Activated naive CD4-positive, alpha-beta T cell treated with anti-CD3 and anti-CD28 coated beads, Interleukin-2, amount 50 U/mL, for 16 hours (primary cell): ENCODE measurements around the gene LCNL1.

ENCODE experiments used
- DNase-seq: peaks from one replicate; pipeline ENCODE4 v3.0.0-alpha.2; 2020

The LCNL1 gene

DNA sequence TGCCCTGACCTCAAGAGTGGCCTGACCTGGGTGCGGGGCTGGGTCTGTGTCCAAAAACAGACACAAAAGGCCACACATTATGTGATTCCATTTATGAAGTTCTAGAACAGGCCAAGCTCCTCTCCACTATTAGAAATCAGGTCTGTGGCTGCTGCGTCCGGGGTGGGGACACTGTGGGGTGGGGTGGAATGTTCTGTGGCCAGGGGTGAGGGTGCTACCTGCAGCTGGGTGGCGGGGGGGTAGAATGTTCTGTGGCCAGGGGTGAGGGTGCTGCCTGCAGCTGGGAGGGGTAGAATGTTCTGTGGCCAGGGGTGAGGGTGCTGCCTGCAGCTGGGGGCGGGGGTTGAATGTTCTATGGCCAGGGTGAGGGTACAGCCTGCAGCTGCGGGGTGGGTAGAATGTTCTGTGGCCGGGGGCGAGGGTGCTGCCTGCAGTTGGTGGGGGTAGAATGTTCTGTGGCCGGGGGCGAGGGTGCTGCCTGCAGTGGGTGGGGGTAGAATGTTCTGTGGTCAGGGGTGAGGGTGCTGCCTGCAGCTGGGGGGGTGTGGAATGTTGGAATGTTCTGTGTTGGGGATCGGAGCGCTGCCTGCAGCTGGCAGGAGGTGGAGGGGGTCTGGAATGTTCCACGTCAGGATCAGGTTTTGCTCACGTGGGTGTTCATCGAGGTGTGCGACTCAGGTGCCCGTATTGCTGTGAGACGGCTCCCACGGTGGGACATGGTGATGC lies 22.4 kb upstream of the LCNL1 start:
- no peak for DNase-seq

DNA sequence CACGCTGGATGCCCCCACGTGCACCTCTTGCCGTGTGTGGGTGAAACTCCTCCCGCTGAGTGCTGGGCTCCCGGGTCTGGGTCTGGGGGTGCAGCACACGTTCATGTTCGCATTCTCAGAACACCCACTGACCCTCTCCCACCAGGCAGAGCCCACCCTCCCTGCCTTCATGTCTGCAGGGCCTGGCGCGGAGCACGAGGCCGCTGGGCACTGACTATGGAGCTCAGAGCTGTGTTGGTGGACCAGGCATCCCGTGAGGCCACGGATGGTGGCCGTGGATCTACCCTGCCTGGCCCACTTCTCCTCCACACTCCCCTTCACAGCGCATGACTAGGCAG lies 21.9 kb upstream of the LCNL1 start:
- DNase-seq = no peak

DNA sequence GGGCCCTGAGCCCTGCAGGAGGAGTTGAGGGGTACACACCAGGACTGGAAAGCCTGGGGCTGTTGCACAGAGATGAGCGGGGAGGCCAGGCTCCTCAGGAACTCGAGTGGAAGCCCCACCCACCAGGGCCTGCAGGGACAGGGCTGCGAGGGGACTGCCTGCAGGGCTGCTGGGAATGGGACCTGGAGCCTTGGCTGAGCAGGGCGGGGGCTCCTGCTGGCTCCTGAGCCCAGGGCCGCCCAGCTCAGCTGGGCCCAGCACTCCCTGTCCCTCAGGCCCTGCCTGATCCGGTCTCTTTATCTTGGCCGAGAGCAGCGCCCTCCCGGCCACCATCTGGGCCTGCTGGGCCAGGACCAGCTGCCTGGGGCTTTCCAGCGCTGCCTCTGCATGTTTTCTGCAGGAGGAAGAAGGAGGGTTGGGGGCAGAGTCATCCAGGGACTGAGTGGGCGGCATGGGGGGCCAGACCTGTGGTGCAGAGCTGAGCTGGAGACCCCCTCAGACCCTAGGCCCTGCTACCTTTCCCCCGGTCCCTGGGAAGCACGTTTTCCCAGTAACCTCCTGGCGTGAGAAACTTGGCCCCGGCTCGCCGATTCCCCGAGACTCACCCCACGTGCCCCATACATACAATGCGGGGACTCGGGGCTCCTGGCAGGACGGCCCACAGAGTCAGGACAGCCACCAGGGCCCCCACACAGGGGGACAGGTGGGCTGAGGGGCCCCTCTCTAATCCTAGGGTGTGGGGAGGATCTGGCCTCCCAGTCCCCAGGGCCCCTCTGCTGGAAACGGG lies 21.3 kb upstream of the LCNL1 start:
- DNase-seq = no peak

DNA sequence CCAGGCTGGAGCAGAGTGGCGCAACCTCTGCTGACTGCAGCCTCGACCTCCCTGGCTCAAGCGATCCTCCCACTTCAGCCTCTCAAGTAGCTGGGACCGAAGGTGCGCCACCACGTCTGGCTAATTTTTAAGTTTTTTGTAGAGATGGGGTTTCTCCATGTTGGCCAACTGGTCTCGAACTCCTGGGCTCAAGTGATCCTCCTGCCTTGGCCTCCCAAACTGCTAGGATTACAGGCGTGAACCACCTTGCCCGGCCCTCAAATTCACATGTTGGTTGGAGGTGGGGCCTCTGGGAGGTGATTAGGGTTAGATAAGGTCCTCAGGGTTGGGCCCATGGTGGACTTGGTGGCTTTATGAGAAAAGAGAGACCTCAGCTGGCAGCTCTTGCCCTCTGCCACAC lies 20.6 kb upstream of the LCNL1 start:
- DNase-seq = no peak

DNA sequence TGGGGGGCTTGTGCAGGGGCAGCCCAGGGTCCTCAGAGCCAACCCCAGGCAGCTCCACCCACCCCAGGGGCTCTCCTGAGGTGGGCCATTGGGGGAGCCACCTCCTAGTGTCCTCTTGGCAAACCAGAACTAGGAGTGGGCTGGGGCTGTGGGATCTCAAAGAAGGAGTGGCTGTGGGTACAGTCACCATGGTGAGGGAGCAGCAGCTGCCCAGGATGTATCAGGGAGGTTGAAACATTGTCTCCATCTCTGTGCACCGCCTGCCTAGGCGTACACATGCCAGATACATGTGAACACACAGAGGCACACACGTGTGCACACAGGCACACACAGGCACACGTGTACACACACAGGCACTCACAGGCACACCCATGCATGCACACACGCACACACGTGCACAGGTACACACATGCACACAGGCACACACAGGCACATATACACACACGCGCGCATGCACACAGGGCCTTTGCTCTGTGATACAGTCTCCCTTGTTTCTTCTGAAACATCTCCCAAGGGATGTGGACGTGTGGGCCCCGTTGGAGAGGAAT lies 20.0 kb upstream of the LCNL1 start:
- DNase-seq = no peak

DNA sequence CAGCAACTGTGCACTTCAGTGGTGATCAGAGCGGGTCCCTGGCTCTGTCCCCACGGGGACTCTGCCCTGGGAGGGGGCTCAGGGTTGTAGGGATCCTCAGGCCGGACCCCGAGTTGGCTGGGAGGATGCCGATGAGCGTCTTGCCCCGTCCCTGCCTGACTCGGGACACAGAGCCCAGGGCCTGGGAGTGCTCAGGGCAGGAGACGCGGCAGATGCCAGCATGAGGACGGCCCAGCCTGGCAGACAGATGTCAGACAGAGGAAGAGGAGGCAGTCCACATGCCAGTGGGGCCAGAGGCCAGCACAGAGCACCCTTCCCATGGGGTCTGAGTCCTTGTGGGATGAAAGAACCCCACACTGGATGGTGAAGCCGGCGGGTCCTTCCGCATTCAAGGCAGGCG lies 19.5 kb upstream of the LCNL1 start:
- DNase-seq = no peak

DNA sequence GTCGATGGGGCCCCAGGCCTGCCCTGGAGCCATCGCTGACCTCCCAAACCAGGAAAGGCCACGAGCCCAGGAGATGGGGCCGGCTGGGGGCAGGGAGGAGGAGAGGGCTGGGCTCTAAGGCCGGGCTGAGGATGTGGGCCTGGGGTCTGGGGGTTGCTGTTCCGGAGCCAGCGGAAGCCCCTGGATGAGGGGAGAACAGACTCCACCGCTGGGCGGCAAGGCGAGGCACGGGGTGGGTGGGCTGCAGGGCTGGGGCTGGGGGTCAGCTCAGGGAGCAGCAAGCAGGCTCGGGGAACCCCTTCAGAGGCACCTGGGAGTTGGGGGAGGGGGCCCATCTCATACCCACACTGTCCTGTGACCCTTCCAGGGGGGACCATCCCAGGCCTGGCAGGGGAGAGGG lies 19.0 kb upstream of the LCNL1 start:
- DNase-seq = no peak

DNA sequence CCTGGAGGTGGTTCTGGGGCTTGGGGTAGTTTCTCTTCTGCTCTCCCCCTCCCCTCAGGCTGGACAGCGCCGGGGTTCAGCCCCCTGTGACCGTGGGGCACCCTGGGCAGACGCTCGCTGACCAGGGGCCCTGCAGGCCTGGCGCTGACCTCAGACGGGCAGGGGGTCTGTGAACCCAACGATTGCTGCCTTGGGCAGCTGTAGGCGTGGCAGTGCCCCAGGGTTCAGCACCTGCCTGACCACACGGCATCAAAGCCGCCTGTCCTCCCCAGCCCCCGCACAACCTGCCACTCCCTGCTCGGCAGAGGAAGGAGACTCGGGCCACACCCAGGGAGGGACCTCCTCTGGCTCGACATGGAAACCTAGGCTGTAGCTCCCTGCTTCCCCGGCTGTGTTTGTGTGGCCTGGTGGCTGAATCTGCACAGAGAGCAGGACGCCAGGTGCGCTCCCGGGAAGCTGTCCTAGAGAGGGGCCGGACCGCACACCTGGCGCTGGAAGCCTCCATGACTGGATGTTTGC lies 18.6 kb upstream of the LCNL1 start:
- DNase-seq = no peak

DNA sequence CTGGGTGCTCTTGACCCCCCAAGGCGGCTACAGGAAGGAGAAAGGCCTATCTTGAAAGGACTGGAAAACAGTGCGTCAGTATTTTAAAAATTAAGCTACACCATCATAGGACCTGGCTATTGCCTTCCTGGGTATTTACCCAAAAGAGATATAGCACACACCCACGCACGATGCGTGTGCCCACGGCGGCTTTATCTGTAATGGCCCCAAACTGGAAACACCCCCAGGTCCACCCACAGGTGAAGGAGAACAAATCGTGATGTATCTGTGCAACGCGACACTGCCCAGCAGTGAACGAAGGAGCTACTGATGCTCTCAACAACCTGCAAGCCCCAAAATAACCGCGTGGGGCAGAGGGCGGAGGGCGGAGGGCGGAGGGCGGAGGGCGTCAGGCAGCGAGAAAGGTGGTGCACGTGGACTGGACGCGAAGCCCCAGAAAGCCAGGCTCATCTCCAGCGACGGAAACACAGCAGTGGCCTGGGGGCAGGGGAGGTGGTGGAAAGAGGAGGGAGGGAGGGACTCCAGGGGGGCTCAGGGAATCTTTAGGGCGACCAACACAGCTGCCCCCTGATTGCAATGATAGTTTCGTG lies 17.9 kb upstream of the LCNL1 start:
- DNase-seq = no peak

DNA sequence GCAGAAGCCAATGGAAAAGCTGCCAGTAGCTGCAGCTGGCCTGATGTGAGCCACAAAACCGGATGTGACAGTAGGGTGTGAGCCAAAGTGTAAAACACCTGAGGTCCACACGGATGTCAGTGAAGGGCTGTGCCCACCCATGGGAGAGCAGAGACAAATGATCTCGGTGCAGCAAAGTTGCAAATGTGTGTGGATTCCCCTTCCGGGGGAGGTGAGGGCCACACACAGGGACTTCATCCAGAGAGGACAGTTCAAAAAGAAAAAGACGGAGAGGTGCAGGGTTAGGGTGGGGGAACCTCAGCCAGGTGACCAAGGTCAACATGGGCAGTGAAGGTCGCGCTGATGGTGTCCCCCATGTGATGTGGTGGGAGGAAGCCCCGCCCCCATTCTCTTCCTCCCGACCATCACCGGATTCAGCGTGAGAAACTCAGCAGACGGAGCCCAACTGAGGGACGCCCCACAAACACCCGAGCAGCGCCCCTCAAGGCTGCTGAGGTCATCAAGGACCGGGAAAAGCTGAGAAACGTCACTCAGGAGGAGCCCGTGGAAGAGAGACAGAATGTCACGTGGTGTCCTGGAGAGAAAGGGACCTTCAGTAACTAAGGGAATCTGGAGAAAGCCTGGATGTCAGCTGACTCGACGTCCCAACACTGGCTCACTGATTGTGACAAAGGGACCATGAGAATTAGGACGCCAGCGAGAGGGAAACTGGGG lies 16.9 kb upstream of the LCNL1 start:
- DNase-seq = no peak

DNA sequence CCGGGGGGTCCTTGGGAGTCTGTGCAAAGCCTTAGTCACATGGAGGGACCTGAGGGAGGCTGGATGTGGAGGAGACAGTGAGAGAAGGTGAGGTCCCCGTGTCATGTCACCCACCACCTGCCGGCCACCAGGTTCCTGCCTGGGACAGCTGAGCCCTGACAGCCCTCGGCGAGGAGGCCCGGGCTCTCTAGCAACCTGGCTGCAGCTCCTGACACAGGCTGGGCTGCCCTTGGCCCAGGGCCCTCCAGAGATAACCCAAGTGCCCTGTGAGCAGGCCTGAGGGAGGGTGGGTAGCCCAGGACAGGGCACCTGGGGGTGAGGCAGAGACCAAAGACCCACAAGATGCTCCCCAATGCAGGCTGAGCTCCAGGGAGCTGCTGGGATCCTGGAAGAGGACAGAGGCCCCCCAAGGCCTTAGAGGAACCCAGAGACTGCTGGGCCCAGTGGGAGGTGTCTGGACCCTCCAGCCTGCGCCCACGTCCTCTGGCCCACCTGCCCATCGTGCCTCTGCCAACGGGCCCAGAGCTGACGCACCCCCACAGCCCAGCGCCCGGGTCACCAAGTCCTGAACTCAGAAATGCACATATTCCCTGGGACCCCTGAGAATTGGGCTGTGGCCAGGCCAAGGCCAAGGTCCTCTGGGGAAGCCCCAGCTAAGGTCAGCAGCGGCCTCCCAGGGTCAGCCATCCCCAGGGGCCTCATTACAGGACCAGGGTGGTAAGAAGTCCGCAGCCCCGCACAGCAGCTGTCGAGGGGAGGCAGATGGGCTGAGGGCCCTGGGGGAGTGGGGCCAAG lies 14.3 kb upstream of the LCNL1 start:
- no peak for DNase-seq

DNA sequence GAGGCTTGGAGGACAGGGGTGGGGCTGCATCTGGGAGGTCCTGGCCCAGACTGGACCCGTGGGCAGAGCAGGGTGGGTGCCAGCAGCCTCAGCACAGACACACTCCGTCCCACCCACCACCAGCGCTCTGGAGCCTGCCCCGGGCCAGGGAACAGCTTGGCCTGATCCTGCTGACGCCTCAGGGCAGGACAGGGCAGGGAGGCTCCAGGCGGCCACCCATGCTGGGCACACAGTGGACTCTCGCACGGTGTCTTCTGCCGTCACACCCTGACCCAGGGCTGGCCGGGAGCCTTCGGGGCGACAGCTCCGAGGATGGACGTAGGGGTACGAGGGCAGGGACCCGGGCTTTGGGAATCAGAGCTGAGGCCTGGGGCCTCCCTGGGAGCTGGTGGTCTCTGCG lies 13.6 kb upstream of the LCNL1 start:
- no peak for DNase-seq

DNA sequence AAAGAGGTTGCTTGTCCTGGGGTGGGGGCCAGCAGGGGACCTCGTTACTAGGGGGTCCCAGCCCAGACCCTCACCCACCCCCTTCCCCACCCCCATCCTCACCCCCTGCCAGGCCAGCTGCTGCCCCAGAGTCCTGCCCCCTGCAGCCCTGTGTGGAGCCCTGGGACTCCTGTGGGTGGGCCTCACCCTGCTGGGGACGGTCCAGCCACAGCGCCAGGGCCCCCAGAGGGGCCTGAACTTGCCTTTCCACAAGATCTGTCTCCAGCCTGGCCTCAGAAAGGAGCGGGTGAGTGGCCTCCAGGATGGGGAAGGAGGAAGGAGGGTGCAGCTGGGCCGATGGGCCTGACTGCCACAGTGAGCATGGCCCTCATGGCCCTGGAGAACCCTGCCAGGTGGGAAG lies 13.0 kb upstream of the LCNL1 start:
- no peak for DNase-seq

DNA sequence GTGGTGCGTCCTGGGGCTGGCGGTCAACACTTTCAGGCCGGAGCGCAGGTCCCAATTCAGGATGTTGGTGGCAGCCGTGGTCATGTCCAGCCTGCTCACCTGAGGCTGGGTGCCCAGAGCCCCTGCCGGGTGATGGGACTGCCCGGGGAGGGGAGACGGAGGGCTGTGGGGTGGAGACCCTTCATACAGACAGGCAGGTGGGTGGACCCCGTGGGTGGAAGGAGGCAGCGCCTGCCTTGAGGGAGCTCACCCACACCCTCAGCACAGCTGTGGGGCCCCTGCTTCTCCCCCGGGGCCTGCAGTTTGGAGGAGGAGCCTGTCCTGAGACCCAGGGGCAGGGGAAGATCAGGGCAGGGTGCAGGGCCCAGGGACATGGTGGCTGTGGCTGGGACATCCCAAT lies 12.4 kb upstream of the LCNL1 start:
- no peak for DNase-seq

DNA sequence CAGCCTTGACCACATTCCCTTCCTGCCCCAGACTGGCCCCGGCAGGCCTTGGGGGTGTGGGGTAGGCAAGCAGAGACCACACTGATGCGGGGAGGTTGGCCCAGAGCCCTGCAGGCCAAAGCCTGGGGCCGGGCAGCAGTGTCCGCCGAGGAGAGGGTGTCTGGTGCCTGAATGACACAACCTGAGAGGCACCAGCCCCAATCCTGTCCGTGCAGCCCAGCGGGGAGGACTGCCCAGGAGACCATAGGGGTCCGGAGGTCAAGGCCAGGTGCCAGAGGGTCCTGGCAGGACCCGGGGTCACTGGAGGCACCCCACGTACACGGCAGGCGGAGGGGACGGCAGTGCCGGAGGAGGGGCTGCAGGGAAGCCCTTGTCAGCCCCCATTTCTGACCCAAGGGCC lies 11.0 kb upstream of the LCNL1 start:
- no peak for DNase-seq

DNA sequence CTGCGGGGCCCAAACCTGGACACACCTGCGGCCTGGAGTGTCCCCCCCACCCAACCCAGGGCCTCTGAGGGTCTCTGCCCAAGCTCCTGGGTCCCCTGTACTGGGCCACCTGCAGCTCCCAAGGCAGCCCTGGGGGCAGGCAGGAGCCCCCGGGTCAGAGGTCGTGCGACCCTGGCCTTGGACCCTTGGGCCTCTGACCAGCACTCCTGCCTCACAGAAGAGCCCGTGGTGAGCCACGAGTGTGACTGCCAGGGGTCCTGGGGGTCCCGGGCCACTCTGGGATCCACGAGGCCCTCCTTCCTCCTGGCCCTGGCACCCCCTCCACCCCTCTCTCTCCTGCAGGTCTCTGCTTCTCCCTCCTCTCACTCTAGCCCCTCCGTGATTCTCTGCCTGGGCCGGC lies 10.5 kb upstream of the LCNL1 start:
- no peak for DNase-seq

DNA sequence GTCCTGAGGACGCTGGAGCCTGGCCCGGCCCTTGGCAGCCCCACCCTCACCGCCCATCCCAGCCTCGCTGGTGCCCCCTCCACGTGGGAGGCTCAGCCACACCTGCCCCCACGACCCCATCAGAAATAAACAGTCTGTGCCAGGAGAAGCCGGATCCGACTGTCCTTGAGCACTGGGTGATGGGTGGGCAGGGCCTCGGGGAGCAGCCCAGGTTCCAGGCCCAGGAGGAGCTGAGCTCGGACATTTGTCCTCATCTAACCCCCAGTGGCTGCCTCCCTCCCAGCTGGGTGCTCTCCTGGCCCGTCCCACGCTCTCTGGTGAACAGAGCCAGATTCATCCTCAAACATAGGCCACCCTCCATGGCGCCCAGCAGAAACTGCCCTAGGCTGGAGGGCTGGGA lies 10.1 kb upstream of the LCNL1 start:
- no peak for DNase-seq

DNA sequence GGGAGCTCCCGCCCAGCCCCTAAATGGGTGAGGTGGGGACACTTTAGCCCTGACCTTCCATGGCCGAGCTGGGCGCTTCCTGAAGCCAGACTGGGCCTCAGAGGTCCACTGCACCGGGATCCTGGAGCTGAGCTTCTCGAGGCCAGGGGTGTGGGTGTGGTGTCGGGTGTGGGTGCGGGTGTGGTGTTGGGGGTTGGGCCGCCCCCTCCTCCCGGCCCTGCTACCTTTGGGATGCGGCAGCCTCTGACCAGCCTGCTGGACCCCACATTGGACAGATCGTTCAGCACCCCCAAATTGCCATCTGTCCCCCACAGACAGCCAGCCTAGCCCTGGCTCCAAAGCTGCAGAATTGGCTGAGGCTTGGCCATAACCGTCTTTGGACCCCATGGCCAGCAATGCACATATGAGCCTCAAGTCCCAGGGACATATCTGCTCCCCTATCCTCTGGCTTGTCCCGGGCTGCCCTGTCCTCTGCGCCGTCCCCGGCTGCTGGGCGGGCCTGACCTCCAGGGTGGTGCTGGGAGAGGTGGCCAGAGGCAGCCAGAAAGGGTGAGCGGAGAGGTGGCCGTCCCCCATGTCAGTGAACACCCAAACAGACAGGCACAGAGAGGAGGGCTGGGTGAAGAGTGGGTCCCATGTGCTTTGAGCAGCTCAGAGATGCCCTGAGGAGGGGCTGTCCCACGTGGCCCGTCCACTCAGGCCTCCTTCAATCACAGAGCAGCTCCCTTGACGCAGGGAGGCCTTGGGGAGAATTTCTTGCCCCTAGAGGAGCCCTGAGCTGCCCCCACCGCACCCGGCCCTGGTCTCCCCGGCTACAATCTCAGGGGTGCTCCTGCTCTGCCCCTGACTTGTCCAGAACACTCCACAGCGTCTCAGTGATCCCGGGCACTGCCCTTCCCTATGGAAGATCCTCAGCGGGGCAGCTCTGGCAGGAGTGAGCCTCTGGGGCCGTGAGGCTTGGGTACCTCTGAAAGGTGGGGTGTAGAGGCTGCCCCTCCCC lies 8.9 kb upstream of the LCNL1 start:
- no peak for DNase-seq

DNA sequence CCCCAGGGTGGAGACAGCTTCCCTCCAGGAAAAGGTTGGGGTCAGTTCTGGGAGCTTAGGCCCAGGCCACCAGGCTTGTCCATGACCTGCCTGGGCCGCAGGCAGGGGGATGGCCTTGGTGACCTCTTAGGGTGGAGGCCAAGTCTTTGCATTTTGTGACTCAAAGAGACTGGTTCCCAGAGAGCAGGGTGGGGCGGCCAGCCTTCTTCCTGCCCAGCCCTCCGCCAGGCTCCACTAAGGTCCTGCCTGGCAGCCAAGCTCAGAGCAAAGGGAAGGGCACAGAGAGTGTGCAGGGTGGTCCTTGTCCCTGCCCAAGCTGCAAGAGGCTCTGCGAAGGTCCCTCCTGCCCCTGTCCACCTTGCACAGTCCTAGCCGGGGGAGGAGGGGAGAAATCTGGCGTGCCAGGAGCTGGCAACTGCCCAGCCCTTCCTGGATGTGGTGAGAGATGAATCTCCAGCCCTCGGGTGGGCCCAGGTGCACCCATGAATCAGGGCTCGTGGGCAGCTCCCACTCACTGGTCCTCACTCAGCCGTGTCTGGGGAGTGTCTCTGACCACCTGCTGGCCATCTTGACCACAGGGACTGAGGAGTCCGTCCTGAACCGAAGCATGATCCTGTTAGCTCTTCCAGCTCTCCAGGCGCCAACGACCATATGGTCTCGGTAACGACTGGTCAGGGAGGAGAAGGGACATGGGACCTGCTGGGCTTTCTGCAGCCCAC lies 7.8 kb upstream of the LCNL1 start:
- no peak for DNase-seq

DNA sequence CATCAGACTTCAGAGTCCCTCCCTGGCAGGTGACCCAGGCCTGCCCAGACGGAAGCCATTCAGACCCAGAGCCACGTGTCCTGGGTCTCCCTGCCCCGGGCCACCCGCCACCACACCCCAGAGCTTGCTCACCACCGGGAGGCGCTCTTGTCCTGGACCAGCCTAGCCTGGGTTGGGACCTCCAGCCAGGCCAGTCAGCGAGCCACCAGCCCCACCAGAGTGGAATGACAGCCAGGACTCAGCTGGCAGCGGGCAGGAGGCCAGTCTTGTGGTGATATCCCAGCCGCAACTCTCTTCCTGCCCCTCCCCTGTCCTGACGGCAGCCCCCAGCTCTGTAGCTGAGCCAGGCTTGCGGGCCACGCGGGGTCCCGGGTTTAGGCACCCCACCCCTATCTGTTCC lies 7.1 kb upstream of the LCNL1 start:
- no peak for DNase-seq
